Measurements from ENCODE around the gene FUT1.

DNA sequence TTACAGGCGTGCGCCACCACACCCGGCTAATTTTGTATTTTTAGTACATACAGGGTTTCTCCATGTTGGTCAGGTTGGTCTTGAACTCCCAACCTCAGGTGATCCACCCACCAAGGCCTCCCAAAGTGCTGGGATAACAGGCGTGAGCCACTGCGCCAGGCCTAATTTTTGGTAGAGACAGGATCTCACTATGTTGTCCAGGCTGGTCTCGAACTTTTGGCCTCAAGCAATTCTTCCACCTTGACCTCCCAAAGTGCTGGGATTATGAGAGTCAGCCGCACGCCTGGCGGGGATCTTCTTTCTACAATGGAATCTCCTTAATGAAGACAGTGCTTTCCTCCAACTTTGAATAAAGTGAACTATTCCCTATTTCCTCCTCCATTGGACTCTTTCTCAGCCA, 17.8 kb downstream of the FUT1 start:
- TF ChIP-seq POLR2A (IDR thresholded peaks at IDR 0.05; ENCODE audit: low read depth, low read length) (no peak), TAF1 (IDR thresholded peaks at IDR 0.05; ENCODE audit: low read depth, low read length) (no peak), SPI1 (IDR thresholded peaks at IDR 0.05; ENCODE audit: low read depth, low read length) (no peak), PAX5 (IDR thresholded peaks at IDR 0.05; ENCODE audit: insufficient read depth, low read length, severe bottlenecking) (no peak), POLR2AphosphoS5 (IDR thresholded peaks at IDR 0.05; ENCODE audit: low read depth, low read length) (no peak)

Data from GM12891 (cell line).